HepG2 (cell line): Measurements from ENCODE around the gene POLR2F. TPM values are rescaled to one million over a fixed set of nuclear protein-coding genes. Genes with fewer than 3 reads are reported as not detected.
A peak's percentile ranks its signal among the peaks of the same experiment; 100 is the strongest.

ENCODE experiments used
- DMAP1 ChIP-seq: IDR thresholded peaks from 2 replicates; pipeline ENCODE4 v1.6.1; 2016
- HIVEP1 ChIP-seq: sonication (generic); formaldehyde crosslinking; IDR thresholded peaks from 2 replicates; pipeline ENCODE4 v1.4.0; 2020; ENCODE audit warnings: mild to moderate bottlenecking, missing genetic modification reagents
- KDM5B ChIP-seq: sonication (generic); formaldehyde crosslinking; IDR thresholded peaks from 2 replicates; pipeline ENCODE4 v1.4.0; 2020; ENCODE audit warnings: missing genetic modification reagents, mild to moderate bottlenecking, borderline replicate concordance
- SALL1 ChIP-seq: sonication (generic); formaldehyde crosslinking; IDR thresholded peaks from 2 replicates; pipeline ENCODE4 v1.8.0; 2022; ENCODE audit warnings: mild to moderate bottlenecking, missing genetic modification reagents
- SRF ChIP-seq: IDR thresholded peaks from 2 replicates; pipeline ENCODE4 v1.6.1; 2011; ENCODE audit warnings: mild to moderate bottlenecking, low read depth, low read length, moderate library complexity
- TBX2 ChIP-seq: sonication (generic); formaldehyde crosslinking; IDR thresholded peaks from 2 replicates; pipeline ENCODE4 v1.5.0; 2020; ENCODE audit warnings: missing genetic modification reagents, mild to moderate bottlenecking, borderline replicate concordance
- TCF7L2 ChIP-seq: IDR thresholded peaks from 2 replicates; pipeline ENCODE4 v1.6.1; 2011; ENCODE audit warnings: mild to moderate bottlenecking, low read depth, low read length, moderate library complexity
- ZFX ChIP-seq: sonication (generic); formaldehyde crosslinking; IDR thresholded peaks from 2 replicates; pipeline ENCODE4 v1.4.0; 2020; ENCODE audit warnings: mild to moderate bottlenecking, low read depth, missing genetic modification reagents, moderate library complexity
- ZNF17 ChIP-seq: sonication (generic); formaldehyde crosslinking; IDR thresholded peaks from 2 replicates; pipeline ENCODE4 v1.5.0; 2020; ENCODE audit warnings: mild to moderate bottlenecking, missing genetic modification reagents
- ZNF746 ChIP-seq: sonication (generic); formaldehyde crosslinking; IDR thresholded peaks from 2 replicates; pipeline ENCODE4 v1.8.0; 2022; ENCODE audit warnings: mild to moderate bottlenecking, missing genetic modification reagents
- ZSCAN21 ChIP-seq: sonication (generic); formaldehyde crosslinking; IDR thresholded peaks from 2 replicates; pipeline ENCODE4 v1.8.0; 2022; ENCODE audit warnings: mild to moderate bottlenecking, missing genetic modification reagents, moderate library complexity, borderline replicate concordance
- polyA plus RNA-seq, 8 experiments: library from polyadenylated mRNA; depleted of rRNA in 3 of 8; stranded (reverse) in 7 of 8; unstranded in 1 of 8; fragments of >200 nt; fragmentation: Illumina TruSeq in 4 of 8; extraction: Trizol in 4 of 8; gene quantifications; 2 replicates each; pipeline versions ENCODE4 v1.2.1 to v1.2.3, GENCODE V29; 2011 to 2016; ENCODE audit warnings: low read depth in 4 of 8, missing spikeins in 1 of 8, mixed read lengths in 1 of 8; ENCODE audit not compliant: insufficient read depth in 1 of 8
- total RNA-seq, 5 experiments: library from RNA; depleted of rRNA; stranded (reverse); fragments of >200 nt; fragmentation: Illumina TruSeq; extraction: Trizol; gene quantifications; 2 replicates each; pipeline ENCODE4 v1.2.3, GENCODE V29; 2016; ENCODE audit warnings: low read depth in 1 of 5
- TF ChIP-seq, protein P1 (sequence below): sonication (generic); formaldehyde crosslinking; IDR thresholded peaks from 2 replicates; pipeline ENCODE4 v1.5.0; 2020; ENCODE audit warnings: mild to moderate bottlenecking, missing genetic modification reagents, moderate library complexity
- TF ChIP-seq, protein P2 (sequence below): sonication (generic); formaldehyde crosslinking; IDR thresholded peaks from 2 replicates; pipeline ENCODE4 v1.5.0; 2020; ENCODE audit warnings: missing genetic modification reagents
- TF ChIP-seq, protein P3 (sequence below): sonication (generic); formaldehyde crosslinking; IDR thresholded peaks from 2 replicates; pipeline ENCODE4 v1.4.0; 2020; ENCODE audit warnings: missing genetic modification reagents
- TF ChIP-seq, protein P4 (sequence below): IDR thresholded peaks from 2 replicates; pipeline ENCODE4 v1.6.1; 2012; ENCODE audit warnings: low read depth, low read length, improper control_type of control experiment
- TF ChIP-seq, protein P5 (sequence below): sonication (generic); formaldehyde crosslinking; conservative IDR thresholded peaks from 2 replicates; pipeline ENCODE4 v1.4.0; 2020; ENCODE audit warnings: mild to moderate bottlenecking, missing genetic modification reagents, moderate library complexity

Gene POLR2F
- total and polyA plus RNA-seq, 2 of the 13 experiments (the other 11 are each of a cell fraction or from before 2014, with no cell fraction given), result 135 to 158 TPM

DNA sequence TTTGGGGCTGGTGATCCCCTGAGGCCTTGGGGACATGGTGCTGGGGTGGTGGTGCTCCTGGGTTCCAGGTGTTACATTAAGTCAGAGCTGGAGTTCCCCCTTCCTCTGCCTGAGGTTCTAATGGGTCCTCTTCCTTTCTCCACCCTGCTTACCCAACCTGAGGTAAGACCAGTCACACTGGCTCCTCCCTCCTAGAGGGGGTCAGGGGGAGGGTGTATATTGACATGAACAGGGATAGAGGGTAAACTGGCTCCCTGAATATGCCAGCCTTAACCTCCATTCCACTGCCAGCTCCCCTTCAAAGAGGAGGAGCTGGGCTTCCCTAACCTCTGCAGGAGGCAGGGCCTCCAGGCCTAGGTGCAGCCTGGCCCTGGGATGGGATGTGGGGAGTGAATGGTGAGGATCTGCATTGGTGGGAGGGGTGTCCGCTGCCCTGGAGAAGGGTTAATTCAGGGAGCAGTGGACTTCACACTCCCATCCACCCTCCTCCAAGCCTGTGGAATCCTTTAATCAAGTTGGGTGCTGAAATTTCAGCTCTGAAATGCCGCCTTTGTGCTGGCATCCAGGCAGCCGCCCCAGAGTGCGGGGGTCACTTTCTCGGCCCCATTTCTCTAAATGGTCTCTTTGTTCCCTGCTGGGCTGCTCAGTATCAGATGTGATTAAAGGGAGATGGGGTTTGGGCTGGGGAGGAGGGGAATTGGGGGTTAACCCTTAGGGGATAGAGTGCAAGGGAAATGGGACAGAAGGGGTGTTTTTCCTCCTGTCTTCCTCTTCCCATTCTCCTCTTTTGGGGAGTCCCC, 15.2 kb downstream of the POLR2F start (continued):
- TF ChIP-seq ZFX (CRISPR knock-in tag) (peak; percentile 82), TBX2 (peak; percentile 96; the same call in 1 of the 2 replicates), HIVEP1 (CRISPR knock-in tag) (no peak), SALL1 (peak; percentile 36), KDM5B (CRISPR knock-in tag) (0 out of 2 replicates have a peak, but pooled peaks have one; percentile 34), SRF (no peak), TCF7L2 (0 out of 2 replicates have a peak, but pooled peaks have one; percentile 41), ZNF746 (peak; percentile 73; the same call in 1 of the 2 replicates), ZNF17 (CRISPR knock-in tag) (no peak), ZSCAN21 (CRISPR knock-in tag) (0 out of 2 replicates have a peak, but pooled peaks have one; percentile 17), DMAP1 (CRISPR knock-in tag) (no peak)
- TF ChIP-seq, protein P1, sequence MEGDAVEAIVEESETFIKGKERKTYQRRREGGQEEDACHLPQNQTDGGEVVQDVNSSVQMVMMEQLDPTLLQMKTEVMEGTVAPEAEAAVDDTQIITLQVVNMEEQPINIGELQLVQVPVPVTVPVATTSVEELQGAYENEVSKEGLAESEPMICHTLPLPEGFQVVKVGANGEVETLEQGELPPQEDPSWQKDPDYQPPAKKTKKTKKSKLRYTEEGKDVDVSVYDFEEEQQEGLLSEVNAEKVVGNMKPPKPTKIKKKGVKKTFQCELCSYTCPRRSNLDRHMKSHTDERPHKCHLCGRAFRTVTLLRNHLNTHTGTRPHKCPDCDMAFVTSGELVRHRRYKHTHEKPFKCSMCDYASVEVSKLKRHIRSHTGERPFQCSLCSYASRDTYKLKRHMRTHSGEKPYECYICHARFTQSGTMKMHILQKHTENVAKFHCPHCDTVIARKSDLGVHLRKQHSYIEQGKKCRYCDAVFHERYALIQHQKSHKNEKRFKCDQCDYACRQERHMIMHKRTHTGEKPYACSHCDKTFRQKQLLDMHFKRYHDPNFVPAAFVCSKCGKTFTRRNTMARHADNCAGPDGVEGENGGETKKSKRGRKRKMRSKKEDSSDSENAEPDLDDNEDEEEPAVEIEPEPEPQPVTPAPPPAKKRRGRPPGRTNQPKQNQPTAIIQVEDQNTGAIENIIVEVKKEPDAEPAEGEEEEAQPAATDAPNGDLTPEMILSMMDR (CRISPR knock-in tag), result 0 out of 2 replicates have a peak, but pooled peaks have one; percentile 3
- TF ChIP-seq, protein P2, sequence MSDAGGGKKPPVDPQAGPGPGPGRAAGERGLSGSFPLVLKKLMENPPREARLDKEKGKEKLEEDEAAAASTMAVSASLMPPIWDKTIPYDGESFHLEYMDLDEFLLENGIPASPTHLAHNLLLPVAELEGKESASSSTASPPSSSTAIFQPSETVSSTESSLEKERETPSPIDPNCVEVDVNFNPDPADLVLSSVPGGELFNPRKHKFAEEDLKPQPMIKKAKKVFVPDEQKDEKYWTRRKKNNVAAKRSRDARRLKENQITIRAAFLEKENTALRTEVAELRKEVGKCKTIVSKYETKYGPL, result no peak
- TF ChIP-seq, protein P3, sequence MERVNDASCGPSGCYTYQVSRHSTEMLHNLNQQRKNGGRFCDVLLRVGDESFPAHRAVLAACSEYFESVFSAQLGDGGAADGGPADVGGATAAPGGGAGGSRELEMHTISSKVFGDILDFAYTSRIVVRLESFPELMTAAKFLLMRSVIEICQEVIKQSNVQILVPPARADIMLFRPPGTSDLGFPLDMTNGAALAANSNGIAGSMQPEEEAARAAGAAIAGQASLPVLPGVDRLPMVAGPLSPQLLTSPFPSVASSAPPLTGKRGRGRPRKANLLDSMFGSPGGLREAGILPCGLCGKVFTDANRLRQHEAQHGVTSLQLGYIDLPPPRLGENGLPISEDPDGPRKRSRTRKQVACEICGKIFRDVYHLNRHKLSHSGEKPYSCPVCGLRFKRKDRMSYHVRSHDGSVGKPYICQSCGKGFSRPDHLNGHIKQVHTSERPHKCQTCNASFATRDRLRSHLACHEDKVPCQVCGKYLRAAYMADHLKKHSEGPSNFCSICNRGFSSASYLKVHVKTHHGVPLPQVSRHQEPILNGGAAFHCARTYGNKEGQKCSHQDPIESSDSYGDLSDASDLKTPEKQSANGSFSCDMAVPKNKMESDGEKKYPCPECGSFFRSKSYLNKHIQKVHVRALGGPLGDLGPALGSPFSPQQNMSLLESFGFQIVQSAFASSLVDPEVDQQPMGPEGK (CRISPR knock-in tag), result peak; percentile 91
- TF ChIP-seq, protein P4, sequence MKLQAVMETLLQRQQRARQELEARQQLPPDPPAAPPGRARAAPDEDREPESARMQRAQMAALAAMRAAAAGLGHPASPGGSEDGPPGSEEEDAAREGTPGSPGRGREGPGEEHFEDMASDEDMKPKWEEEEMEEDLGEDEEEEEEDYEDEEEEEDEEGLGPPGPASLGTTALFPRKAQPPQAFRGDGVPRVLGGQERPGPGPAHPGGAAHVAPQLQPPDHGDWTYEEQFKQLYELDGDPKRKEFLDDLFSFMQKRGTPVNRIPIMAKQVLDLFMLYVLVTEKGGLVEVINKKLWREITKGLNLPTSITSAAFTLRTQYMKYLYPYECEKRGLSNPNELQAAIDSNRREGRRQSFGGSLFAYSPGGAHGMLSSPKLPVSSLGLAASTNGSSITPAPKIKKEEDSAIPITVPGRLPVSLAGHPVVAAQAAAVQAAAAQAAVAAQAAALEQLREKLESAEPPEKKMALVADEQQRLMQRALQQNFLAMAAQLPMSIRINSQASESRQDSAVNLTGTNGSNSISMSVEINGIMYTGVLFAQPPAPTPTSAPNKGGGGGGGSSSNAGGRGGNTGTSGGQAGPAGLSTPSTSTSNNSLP, result peak; percentile 44; the same call in 1 of the 2 replicates
- TF ChIP-seq, protein P5, sequence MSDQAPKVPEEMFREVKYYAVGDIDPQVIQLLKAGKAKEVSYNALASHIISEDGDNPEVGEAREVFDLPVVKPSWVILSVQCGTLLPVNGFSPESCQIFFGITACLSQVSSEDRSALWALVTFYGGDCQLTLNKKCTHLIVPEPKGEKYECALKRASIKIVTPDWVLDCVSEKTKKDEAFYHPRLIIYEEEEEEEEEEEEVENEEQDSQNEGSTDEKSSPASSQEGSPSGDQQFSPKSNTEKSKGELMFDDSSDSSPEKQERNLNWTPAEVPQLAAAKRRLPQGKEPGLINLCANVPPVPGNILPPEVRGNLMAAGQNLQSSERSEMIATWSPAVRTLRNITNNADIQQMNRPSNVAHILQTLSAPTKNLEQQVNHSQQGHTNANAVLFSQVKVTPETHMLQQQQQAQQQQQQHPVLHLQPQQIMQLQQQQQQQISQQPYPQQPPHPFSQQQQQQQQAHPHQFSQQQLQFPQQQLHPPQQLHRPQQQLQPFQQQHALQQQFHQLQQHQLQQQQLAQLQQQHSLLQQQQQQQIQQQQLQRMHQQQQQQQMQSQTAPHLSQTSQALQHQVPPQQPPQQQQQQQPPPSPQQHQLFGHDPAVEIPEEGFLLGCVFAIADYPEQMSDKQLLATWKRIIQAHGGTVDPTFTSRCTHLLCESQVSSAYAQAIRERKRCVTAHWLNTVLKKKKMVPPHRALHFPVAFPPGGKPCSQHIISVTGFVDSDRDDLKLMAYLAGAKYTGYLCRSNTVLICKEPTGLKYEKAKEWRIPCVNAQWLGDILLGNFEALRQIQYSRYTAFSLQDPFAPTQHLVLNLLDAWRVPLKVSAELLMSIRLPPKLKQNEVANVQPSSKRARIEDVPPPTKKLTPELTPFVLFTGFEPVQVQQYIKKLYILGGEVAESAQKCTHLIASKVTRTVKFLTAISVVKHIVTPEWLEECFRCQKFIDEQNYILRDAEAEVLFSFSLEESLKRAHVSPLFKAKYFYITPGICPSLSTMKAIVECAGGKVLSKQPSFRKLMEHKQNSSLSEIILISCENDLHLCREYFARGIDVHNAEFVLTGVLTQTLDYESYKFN, result peak; percentile 83
